WTC11 (cell line): ENCODE data around the gene ENTPD6. TPM values are rescaled to one million over a fixed set of nuclear protein-coding genes. Genes with fewer than 3 reads are reported as not detected.

Source experiments
- ATAC-seq: fragments of 200-7000 bp; cut with Tn5 transposase; 2 replicates; pipeline ENCODE4 v1.10.0; 2021; ENCODE audit warnings: mild to moderate bottlenecking, moderate library complexity
- CTCF ChIA-PET: fragments of 300-600 bp; sonication (Branson Sonifier 250); formaldehyde crosslinking; loops from one replicate; lab custom pipeline; 2021; ENCODE audit warnings: antibody characterized with exemption; lab: Charles Lee
- POLR2A ChIA-PET: fragments of 350-600 bp; sonication (Branson Sonifier 250); formaldehyde crosslinking; loops from one replicate; lab custom pipeline; 2021; ENCODE audit warnings: antibody characterized with exemption; lab: Charles Lee
- DNase-seq: peaks from one replicate; pipeline ENCODE4 v3.0.0; 2021; ENCODE audit warnings: low spot score
- H3K27ac Mint-ChIP-seq: 2 replicates; pipeline ENCODE4 v1.8.0; 2021; ENCODE audit warnings: mixed read lengths
- H3K27me3 Mint-ChIP-seq: 2 replicates; pipeline ENCODE4 v1.8.0; 2021; ENCODE audit warnings: low read depth, mild to moderate bottlenecking, moderate library complexity, mixed read lengths
- H3K36me3 Mint-ChIP-seq: 2 replicates; pipeline ENCODE4 v1.8.0; 2021; ENCODE audit warnings: mixed read lengths
- H3K4me1 Mint-ChIP-seq: 2 replicates; pipeline ENCODE4 v1.8.0; 2022; ENCODE audit warnings: mixed read lengths
- H3K4me3 Mint-ChIP-seq: 2 replicates; pipeline ENCODE4 v1.8.0; 2021; ENCODE audit warnings: mild to moderate bottlenecking, moderate library complexity, mixed read lengths
- H3K9me3 Mint-ChIP-seq: 2 replicates; pipeline ENCODE4 v1.8.0; 2021; ENCODE audit warnings: mixed read lengths
- AFF4 ChIP-seq: sonication (generic); formaldehyde crosslinking; IDR thresholded peaks from 2 replicates; pipeline ENCODE4 v1.8.1; 2023; ENCODE audit warnings: mild to moderate bottlenecking, missing genetic modification reagents, borderline replicate concordance
- ATF1 ChIP-seq: sonication (generic); formaldehyde crosslinking; IDR thresholded peaks from 2 replicates; pipeline ENCODE4 v1.8.1; 2023; ENCODE audit warnings: mild to moderate bottlenecking, moderate library complexity, missing genetic modification reagents
- CREM ChIP-seq: sonication (generic); formaldehyde crosslinking; IDR thresholded peaks from 2 replicates; pipeline ENCODE4 v1.8.1; 2022; ENCODE audit warnings: mild to moderate bottlenecking, missing genetic modification reagents, moderate library complexity
- GABPB1 ChIP-seq: sonication (generic); formaldehyde crosslinking; IDR thresholded peaks from 2 replicates; pipeline ENCODE4 v1.8.1; 2023; ENCODE audit warnings: mild to moderate bottlenecking, missing genetic modification reagents
- NFE2L1 ChIP-seq: sonication (generic); formaldehyde crosslinking; IDR thresholded peaks from 2 replicates; pipeline ENCODE4 v1.8.1; 2023; ENCODE audit warnings: missing genetic modification reagents
- SMAD3 ChIP-seq: sonication (generic); formaldehyde crosslinking; IDR thresholded peaks from 2 replicates; pipeline ENCODE4 v1.8.0; 2022; ENCODE audit warnings: missing genetic modification reagents, mild to moderate bottlenecking, borderline replicate concordance
- SMAD4 ChIP-seq: sonication (generic); formaldehyde crosslinking; IDR thresholded peaks from 2 replicates; pipeline ENCODE4 v1.8.0; 2022; ENCODE audit warnings: mild to moderate bottlenecking, missing genetic modification reagents
- TEAD1 ChIP-seq: sonication (generic); formaldehyde crosslinking; IDR thresholded peaks from 2 replicates; pipeline ENCODE4 v1.8.0; 2022; ENCODE audit warnings: mild to moderate bottlenecking, missing genetic modification reagents
- ZBTB21 ChIP-seq: sonication (generic); formaldehyde crosslinking; IDR thresholded peaks from 2 replicates; pipeline ENCODE4 v1.8.1; 2023; ENCODE audit warnings: mild to moderate bottlenecking, missing genetic modification reagents, borderline replicate concordance
- ZNF121 ChIP-seq: sonication (generic); formaldehyde crosslinking; IDR thresholded peaks from 2 replicates; pipeline ENCODE4 v1.8.0; 2023; ENCODE audit warnings: missing genetic modification reagents
- ZNF317 ChIP-seq: sonication (generic); formaldehyde crosslinking; IDR thresholded peaks from 2 replicates; pipeline ENCODE4 v1.8.1; 2023; ENCODE audit warnings: low read depth, mild to moderate bottlenecking, moderate library complexity, missing genetic modification reagents, borderline replicate concordance
- ZNF512 ChIP-seq: sonication (generic); formaldehyde crosslinking; IDR thresholded peaks from 2 replicates; pipeline ENCODE4 v1.8.1; 2022; ENCODE audit warnings: missing genetic modification reagents, borderline replicate concordance
- ZSCAN18 ChIP-seq: fragments of 250-450 bp; sonication (Bioruptor Pico); IDR thresholded peaks from 2 replicates; pipeline ENCODE4 v2.1.2; 2022; ENCODE audit warnings: mild to moderate bottlenecking, moderate library complexity
- total RNA-seq: library from RNA; stranded (reverse); gene quantifications from 3 replicates; pipeline ENCODE4 v1.2.3, GENCODE V29; 2021
- TF ChIP-seq, protein P1 (sequence below): sonication (generic); formaldehyde crosslinking; IDR thresholded peaks from 2 replicates; pipeline ENCODE4 v1.8.0; 2023; ENCODE audit warnings: missing genetic modification reagents, mild to moderate bottlenecking, borderline replicate concordance

ENTPD6 gene
- total RNA-seq, 1 experiment from 2014 or later: 56.9 TPM

GRCh38 chr20:25212242-25212641 is 16.7 kb downstream of the ENTPD6 start (continued):
- TF ChIP-seq ZSCAN18 (CRISPR knock-in tag): no peak

DNA sequence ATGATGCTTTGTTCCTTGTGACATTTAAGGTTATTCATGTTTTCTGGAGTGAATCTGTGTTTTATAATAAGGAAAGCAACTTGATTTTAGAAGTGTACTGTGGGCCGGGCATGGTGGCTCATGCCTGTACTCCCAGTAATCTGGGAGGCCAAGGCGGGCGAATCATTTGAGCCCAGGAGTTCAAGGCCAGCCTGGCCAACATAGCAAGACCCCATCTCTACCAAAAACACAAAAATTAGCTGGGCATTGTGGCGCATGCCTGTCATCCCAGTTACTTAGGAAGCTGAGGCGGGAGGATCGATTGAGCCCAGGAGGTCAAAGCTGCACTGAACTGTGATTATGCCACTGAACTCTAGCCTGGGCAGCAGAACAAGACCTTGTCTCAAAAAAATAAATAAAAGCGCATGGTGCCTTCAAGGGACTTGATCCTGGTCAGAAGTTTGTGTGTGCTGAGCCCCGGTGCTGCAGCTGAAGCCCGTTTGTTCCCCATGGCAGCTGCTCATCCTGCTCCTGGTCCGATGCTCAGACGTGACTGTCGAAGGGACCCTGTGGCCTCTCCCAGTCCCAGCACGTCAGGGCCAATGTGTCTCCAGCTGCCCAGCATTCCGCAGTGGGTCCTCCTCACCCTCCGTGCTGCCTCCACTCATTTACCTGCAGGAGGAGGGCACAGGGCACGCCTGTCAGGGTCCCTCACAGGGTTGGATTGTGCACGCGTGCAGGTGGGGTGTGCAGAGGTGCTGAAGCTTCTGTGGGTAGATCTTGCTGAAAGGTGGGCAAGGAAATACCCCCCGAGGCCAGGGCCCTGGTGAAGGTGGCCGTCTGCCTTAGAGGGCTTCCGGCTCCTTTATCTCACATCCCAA is 18.3 kb downstream of the ENTPD6 start:
- TF ChIP-seq ZNF121 (CRISPR knock-in tag) (peak; percentile 72), ZNF317 (CRISPR knock-in tag) (no peak)
- H3K36me3 Mint-ChIP-seq: peaks cover 23% of the 10 kb centered on the region
- CTCF ChIA-PET: no interaction called here

GRCh38 chr20:25214426-25214790 is 18.9 kb downstream of the ENTPD6 start:
- DNase-seq (no peak), ATAC-seq (no peak)
- H3K36me3 Mint-ChIP-seq: peaks cover 23% of the 10 kb centered on the region
- H3K4me3 Mint-ChIP-seq: no peak overlapping the region
- H3K4me1 Mint-ChIP-seq: no peaks in the 10 kb centered on the region
- CTCF ChIA-PET: no interaction called here
- POLR2A ChIA-PET: no interaction called here
- no peak overlapping the region for H3K27ac Mint-ChIP-seq
- no peaks in the 10 kb centered on the region for H3K9me3 Mint-ChIP-seq
- TF ChIP-seq, protein P1, sequence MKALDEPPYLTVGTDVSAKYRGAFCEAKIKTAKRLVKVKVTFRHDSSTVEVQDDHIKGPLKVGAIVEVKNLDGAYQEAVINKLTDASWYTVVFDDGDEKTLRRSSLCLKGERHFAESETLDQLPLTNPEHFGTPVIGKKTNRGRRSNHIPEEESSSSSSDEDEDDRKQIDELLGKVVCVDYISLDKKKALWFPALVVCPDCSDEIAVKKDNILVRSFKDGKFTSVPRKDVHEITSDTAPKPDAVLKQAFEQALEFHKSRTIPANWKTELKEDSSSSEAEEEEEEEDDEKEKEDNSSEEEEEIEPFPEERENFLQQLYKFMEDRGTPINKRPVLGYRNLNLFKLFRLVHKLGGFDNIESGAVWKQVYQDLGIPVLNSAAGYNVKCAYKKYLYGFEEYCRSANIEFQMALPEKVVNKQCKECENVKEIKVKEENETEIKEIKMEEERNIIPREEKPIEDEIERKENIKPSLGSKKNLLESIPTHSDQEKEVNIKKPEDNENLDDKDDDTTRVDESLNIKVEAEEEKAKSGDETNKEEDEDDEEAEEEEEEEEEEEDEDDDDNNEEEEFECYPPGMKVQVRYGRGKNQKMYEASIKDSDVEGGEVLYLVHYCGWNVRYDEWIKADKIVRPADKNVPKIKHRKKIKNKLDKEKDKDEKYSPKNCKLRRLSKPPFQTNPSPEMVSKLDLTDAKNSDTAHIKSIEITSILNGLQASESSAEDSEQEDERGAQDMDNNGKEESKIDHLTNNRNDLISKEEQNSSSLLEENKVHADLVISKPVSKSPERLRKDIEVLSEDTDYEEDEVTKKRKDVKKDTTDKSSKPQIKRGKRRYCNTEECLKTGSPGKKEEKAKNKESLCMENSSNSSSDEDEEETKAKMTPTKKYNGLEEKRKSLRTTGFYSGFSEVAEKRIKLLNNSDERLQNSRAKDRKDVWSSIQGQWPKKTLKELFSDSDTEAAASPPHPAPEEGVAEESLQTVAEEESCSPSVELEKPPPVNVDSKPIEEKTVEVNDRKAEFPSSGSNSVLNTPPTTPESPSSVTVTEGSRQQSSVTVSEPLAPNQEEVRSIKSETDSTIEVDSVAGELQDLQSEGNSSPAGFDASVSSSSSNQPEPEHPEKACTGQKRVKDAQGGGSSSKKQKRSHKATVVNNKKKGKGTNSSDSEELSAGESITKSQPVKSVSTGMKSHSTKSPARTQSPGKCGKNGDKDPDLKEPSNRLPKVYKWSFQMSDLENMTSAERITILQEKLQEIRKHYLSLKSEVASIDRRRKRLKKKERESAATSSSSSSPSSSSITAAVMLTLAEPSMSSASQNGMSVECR (CRISPR knock-in tag): no peak
- no peak for TF ChIP-seq TEAD1 (CRISPR knock-in tag)
- TF ChIP-seq ZSCAN18 (CRISPR knock-in tag): no peak
- no peaks in the 10 kb centered on the region for H3K27me3 Mint-ChIP-seq

More for the DNA sequence above, 18.3 kb downstream of the ENTPD6 start:
- POLR2A ChIA-PET: no interaction called here
- H3K4me1 Mint-ChIP-seq: no peaks in the 10 kb centered on the region
- ATAC-seq (no peak), DNase-seq (no peak)
- no peaks in the 10 kb centered on the region for H3K27me3 Mint-ChIP-seq
- H3K9me3 Mint-ChIP-seq: no peaks in the 10 kb centered on the region
- no peak overlapping the region for H3K4me3 Mint-ChIP-seq
- no peak overlapping the region for H3K27ac Mint-ChIP-seq

DNA sequence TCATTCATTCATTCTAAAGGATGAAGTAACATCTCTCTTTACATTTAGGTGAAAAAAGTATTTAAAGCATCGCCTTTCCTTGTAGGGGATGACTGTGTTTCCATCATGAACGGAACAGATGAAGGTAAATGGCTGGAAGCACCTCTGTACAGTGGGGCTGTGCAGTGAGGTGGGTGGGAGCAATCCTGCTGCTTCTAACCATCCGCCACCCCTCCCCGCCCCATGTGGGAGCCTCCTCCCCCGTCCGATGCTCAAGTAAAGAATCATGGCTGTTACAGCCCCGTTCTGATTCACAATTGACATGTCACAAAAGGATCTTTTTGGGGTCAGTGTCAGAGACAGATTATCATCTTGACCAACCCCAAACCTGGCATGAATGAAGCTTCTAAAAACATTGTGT is 19.3 kb downstream of the ENTPD6 start:
- no peak overlapping the region for H3K27ac Mint-ChIP-seq
- H3K27me3 Mint-ChIP-seq: no peaks in the 10 kb centered on the region
- no peak for DNase-seq
- peaks cover 19% of the 10 kb centered on the region for H3K36me3 Mint-ChIP-seq
- H3K4me3 Mint-ChIP-seq: no peak overlapping the region
- POLR2A ChIA-PET: no interaction called here
- H3K4me1 Mint-ChIP-seq: no peaks in the 10 kb centered on the region
- CTCF ChIA-PET: no interaction called here
- ATAC-seq: no peak
- H3K9me3 Mint-ChIP-seq: no peaks in the 10 kb centered on the region
- no peak for TF ChIP-seq ATF1
- no peak for TF ChIP-seq ZBTB21
- no peak for TF ChIP-seq GABPB1 (CRISPR knock-in tag)
- TF ChIP-seq SMAD4: no peak
- TF ChIP-seq SMAD3 (CRISPR knock-in tag): no peak
- no peak for TF ChIP-seq NFE2L1 (CRISPR knock-in tag)
- no peak for TF ChIP-seq ZNF512
- TF ChIP-seq CREM (CRISPR knock-in tag): no peak
- no peak for TF ChIP-seq AFF4
